A549 treated with dexamethasone at 1 μM for 4 hours (cell line): Measurements from ENCODE around the gene MAP3K12. TPM values are rescaled to one million over a fixed set of nuclear protein-coding genes. Genes with fewer than 3 reads are reported as not detected.

ENCODE experiments used
- total RNA-seq: library from RNA; stranded (reverse); fragments of 200-300 nt; extraction: Qiagen RNA extraction; gene quantifications from 5 replicates; pipeline ENCODE4 v1.2.3, GENCODE V29; 2022

MAP3K12 gene
- total RNA-seq, result 6.9 to 13.5 TPM (median 10.7 TPM) in 5 replicates

GRCh38 chr12:53499266-53500141 lies at the start of gene MAP3K12:
Gene MAP3K12 (minus strand): TSS chr12:53499458. CDS start chr12:53487391, 12,067 bp downstream.

GRCh38 chr12:53506881-53507602 lies 7.8 kb upstream of the MAP3K12 start, which contains the start of gene NPFF:
Gene NPFF (minus strand): TSS chr12:53507484. CDS start chr12:53507474, 10 bp downstream.

GRCh38 chr12:53500776-53501614 lies 1.7 kb upstream of the MAP3K12 start, which contains the start of gene TARBP2:
Gene TARBP2 (plus strand): TSS chr12:53501283. CDS start chr12:53501409, 126 bp downstream.

GRCh38 chr12:53451661-53452158 lies 47.5 kb downstream of the MAP3K12 start, which contains the start of gene PCBP2:
Gene PCBP2 (plus strand): TSS chr12:53452102. CDS start chr12:53454801, 2,699 bp downstream.

GRCh38 chr12:53441040-53441833 lies 58.0 kb downstream of the MAP3K12 start, which contains the start of gene PRR13:
Gene PRR13 (plus strand): TSS chr12:53441734. CDS start chr12:53442715, 981 bp downstream.

Other genes with a start within 250 kb of the MAP3K12 start
- 14.1 to 24.7 TPM (median 21.8 TPM) in 5 replicates for gene ESPL1, start 231.2 kb downstream of the MAP3K12 start, total RNA-seq
- gene PFDN5, start 203.9 kb downstream of the MAP3K12 start, total RNA-seq, result 433 to 521 TPM (median 445 TPM) in 5 replicates
- 70.6 to 86.9 TPM (median 83.2 TPM) in 5 replicates for gene MYG1, start 199.8 kb downstream of the MAP3K12 start, total RNA-seq
- 71.1 to 84.9 TPM (median 79.2 TPM) in 5 replicates for gene AAAS, start 177.8 kb downstream of the MAP3K12 start, total RNA-seq
- gene SP7, start 163.1 kb downstream of the MAP3K12 start, total RNA-seq, result 0.02 TPM in 1 of 5 replicates, not detected in the others
- 17.9 to 30.9 TPM (median 26.5 TPM) in 5 replicates for gene SP1, start 119.3 kb downstream of the MAP3K12 start, total RNA-seq
- 0.54 to 1.0 TPM (median 0.87 TPM) in 5 replicates for gene AMHR2, start 75.6 kb downstream of the MAP3K12 start, total RNA-seq
- 259 to 339 TPM (median 309 TPM) in 5 replicates for gene PRR13, start 57.7 kb downstream of the MAP3K12 start, total RNA-seq
- 586 to 707 TPM (median 684 TPM) in 5 replicates for gene PCBP2, start 47.4 kb downstream of the MAP3K12 start, total RNA-seq
- gene TARBP2, start 1.8 kb upstream of the MAP3K12 start, total RNA-seq, result 41.3 to 53.0 TPM (median 46.1 TPM) in 5 replicates
- not detected in 5 replicates for gene NPFF, start 8.0 kb upstream of the MAP3K12 start, total RNA-seq
- gene ATF7, start 126.9 kb upstream of the MAP3K12 start, total RNA-seq, result 18.1 to 20.9 TPM (median 20.0 TPM) in 5 replicates
- 594 to 691 TPM (median 622 TPM) in 5 replicates for gene ATP5MC2, start 176.6 kb upstream of the MAP3K12 start, total RNA-seq
- 17.1 to 21.7 TPM (median 17.4 TPM) in 5 replicates for gene CALCOCO1, start 228.0 kb upstream of the MAP3K12 start, total RNA-seq